GM13977 (cell line): ENCODE measurements around the gene PROB1.

ENCODE experiments used
- DNase-seq: peaks from one replicate; pipeline ENCODE4 v3.0.0; 2012; ENCODE audit warnings: low spot score
- in situ Hi-C: fragments of 300-500 bp; cut with MboI; formaldehyde crosslinking; loops from one replicate; pipeline ENCODE4 v1.12.0; 2022; ENCODE audit warnings: low sequenced_read_pairs, low pct_unique_long_range_greater_than_20kb, mixed read lengths, inconsistent platforms; ENCODE audit not compliant: unreplicated experiment
- TF ChIP-seq, protein P1 (sequence below): IDR thresholded peaks from 2 replicates; pipeline ENCODE4 v1.5.1; 2012; ENCODE audit warnings: mild to moderate bottlenecking, control low read depth; ENCODE audit not compliant: insufficient read depth; ENCODE audit errors: extremely low read depth, missing control alignments

The PROB1 gene

GRCh38 chr5:139402561-139403158 lies 7.8 kb upstream of the PROB1 start:
- DNase-seq: no peak
- in situ Hi-C loops: no loop called here
- TF ChIP-seq, protein P1, sequence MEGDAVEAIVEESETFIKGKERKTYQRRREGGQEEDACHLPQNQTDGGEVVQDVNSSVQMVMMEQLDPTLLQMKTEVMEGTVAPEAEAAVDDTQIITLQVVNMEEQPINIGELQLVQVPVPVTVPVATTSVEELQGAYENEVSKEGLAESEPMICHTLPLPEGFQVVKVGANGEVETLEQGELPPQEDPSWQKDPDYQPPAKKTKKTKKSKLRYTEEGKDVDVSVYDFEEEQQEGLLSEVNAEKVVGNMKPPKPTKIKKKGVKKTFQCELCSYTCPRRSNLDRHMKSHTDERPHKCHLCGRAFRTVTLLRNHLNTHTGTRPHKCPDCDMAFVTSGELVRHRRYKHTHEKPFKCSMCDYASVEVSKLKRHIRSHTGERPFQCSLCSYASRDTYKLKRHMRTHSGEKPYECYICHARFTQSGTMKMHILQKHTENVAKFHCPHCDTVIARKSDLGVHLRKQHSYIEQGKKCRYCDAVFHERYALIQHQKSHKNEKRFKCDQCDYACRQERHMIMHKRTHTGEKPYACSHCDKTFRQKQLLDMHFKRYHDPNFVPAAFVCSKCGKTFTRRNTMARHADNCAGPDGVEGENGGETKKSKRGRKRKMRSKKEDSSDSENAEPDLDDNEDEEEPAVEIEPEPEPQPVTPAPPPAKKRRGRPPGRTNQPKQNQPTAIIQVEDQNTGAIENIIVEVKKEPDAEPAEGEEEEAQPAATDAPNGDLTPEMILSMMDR: peak; percentile 71

DNA sequence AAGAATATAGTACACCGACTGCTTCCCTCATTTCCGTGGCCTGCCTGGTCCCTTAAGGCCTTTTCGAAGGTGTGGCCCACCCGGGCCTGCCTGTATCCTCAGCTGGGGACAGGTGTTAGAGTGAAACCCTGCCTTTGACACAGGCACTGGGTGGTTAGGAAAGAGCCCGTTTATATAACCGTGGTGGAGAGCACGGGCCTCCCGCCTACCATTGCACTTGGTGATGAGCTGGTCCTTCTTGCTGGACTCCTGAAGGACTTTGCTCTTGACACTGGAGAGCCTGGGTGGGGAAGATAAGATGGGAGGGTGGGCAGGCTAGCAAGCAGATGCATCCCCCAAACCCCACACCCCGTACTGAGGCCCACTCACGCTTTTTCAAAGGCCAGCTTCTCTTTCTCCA lies 6.6 kb upstream of the PROB1 start:
- in situ Hi-C loops: no loop called here
- TF ChIP-seq, protein P1: no peak
- no peak for DNase-seq

- in situ Hi-C loops: no loop called here
- TF ChIP-seq, protein P1: no peak
- DNase-seq: peak; percentile 86
Measured at GRCh38 chr5:139399501-139400121, 4.7 kb upstream of the PROB1 start.

GRCh38 chr5:139397921-139398320 lies 3.0 kb upstream of the PROB1 start:
- no peak for DNase-seq
- in situ Hi-C loops: no loop called here
- TF ChIP-seq, protein P1: no peak

GRCh38 chr5:139396691-139397090 lies 1.8 kb upstream of the PROB1 start:
- no peak for DNase-seq
- in situ Hi-C loops: no loop called here
- TF ChIP-seq, protein P1: no peak

- no peak for DNase-seq
- TF ChIP-seq, protein P1: peak; percentile 1
- in situ Hi-C loops: no loop called here
Measured at GRCh38 chr5:139395844-139396640, 1.1 kb upstream of the PROB1 start.
